H1 (cell line): ENCODE measurements around the gene SH3BP5. TPM values are rescaled to one million over a fixed set of nuclear protein-coding genes. Genes with fewer than 3 reads are reported as not detected.

ENCODE experiments used
- CTCF ChIA-PET: fragments of 300-600 bp; sonication (Branson Sonifier 250); formaldehyde crosslinking; loops from one replicate; lab custom pipeline; 2021; ENCODE audit not compliant: partially characterized antibody; lab: Charles Lee
- POLR2A ChIA-PET: fragments of 300-600 bp; sonication (Branson Sonifier 250); formaldehyde crosslinking; loops from one replicate; lab custom pipeline; 2021; ENCODE audit warnings: inconsistent platforms; ENCODE audit not compliant: partially characterized antibody; lab: Charles Lee
- DNase-seq, 2 experiments: peaks; one replicate each; pipeline versions ENCODE4 v3.0.0 to v3.0.0-alpha.2; 2010 to 2022; ENCODE audit warnings: low spot score in 2 of 2, low read depth in 1 of 2, mixed read lengths in 1 of 2
- FAIRE-seq: peaks from 2 replicates; lab custom pipeline; 2011; peaks lifted over from hg19 to GRCh38; lab: Jason Lieb, UNC
- H2AFZ ChIP-seq: 2 replicates; pipeline ENCODE4 v1.8.1; 2012; ENCODE audit warnings: low read length, inconsistent platforms
- H2AK5ac ChIP-seq: 2 replicates; pipeline ENCODE4 v1.6.1; 2013; ENCODE audit warnings: low read depth, low read length
- H2BK120ac ChIP-seq: replicated peaks from 2 replicates; pipeline ENCODE3; 2013; ENCODE audit warnings: low read depth, low read length, inconsistent platforms
- H2BK12ac ChIP-seq: 2 replicates; pipeline ENCODE4 v1.6.1; 2013; ENCODE audit warnings: low read depth, low read length
- H2BK15ac ChIP-seq: 2 replicates; pipeline ENCODE4 v1.6.1; 2013; ENCODE audit warnings: low read length
- H2BK20ac ChIP-seq: 2 replicates; pipeline ENCODE4 v1.6.1; 2013; ENCODE audit warnings: low read length
- H2BK5ac ChIP-seq: 2 replicates; pipeline ENCODE4 v1.6.1; 2013; ENCODE audit warnings: low read depth, low read length
- H3K14ac ChIP-seq: 2 replicates; pipeline ENCODE4 v1.6.1; 2013; ENCODE audit warnings: inconsistent platforms; ENCODE audit not compliant: insufficient read length
- H3K18ac ChIP-seq: 2 replicates; pipeline ENCODE4 v1.6.1; 2013; ENCODE audit warnings: low read length; ENCODE audit errors: extremely low read depth
- H3K23ac ChIP-seq: 2 replicates; pipeline ENCODE4 v1.6.1; 2013; ENCODE audit warnings: inconsistent platforms; ENCODE audit not compliant: insufficient read length
- H3K23me2 ChIP-seq: 2 replicates; pipeline ENCODE4 v1.6.1; 2013; ENCODE audit warnings: low read depth, low read length
- H3K27ac ChIP-seq: 2 replicates; pipeline ENCODE4 v1.6.1; 2011; ENCODE audit warnings: low read depth, low read length, inconsistent platforms
- H3K27me3 ChIP-seq, 4 experiments: replicated peaks in 1 of 4; 1 replicate in 1 of 4; 2 replicates in 3 of 4; pipeline versions ENCODE4 v1.6.1 to v1.8.1; 2011 to 2013; ENCODE audit warnings: low read length in 3 of 4, mild to moderate bottlenecking in 3 of 4, inconsistent platforms in 2 of 4, mixed read lengths in 2 of 4, moderate library complexity in 1 of 4; ENCODE audit not compliant: control insufficient read depth in 3 of 4, insufficient read depth in 3 of 4; ENCODE audit errors: extremely low read depth in 1 of 4
- H3K36me3 ChIP-seq, 4 experiments: 2 replicates each; pipeline versions ENCODE4 v1.6.1 to v1.8.1; 2011 to 2013; ENCODE audit warnings: mild to moderate bottlenecking in 4 of 4, low read length in 3 of 4, moderate library complexity in 2 of 4, control low read depth in 1 of 4, inconsistent platforms in 1 of 4; ENCODE audit not compliant: insufficient read depth in 4 of 4, control insufficient read depth in 2 of 4
- H3K4ac ChIP-seq: replicated peaks from 2 replicates; pipeline ENCODE3; 2013; ENCODE audit warnings: low read length, low read depth, mixed read lengths, inconsistent platforms; ENCODE audit not compliant: insufficient read length
- H3K4me1 ChIP-seq, 4 experiments: replicated peaks in 1 of 4; 1 replicate in 1 of 4; 2 replicates in 3 of 4; pipeline versions ENCODE4 v1.6.1 to v1.8.1; 2011 to 2013; ENCODE audit warnings: low read length in 3 of 4, inconsistent platforms in 2 of 4, mixed read lengths in 1 of 4; ENCODE audit not compliant: insufficient read depth in 4 of 4, control insufficient read depth in 3 of 4
- H3K4me2 ChIP-seq, 2 experiments: 2 replicates each; pipeline versions ENCODE4 v1.6.1 to v1.8.1; 2011 to 2013; ENCODE audit warnings: low read depth in 2 of 2, low read length in 2 of 2, control low read depth in 1 of 2, inconsistent platforms in 1 of 2, mild to moderate bottlenecking in 1 of 2; ENCODE audit not compliant: insufficient read depth in 1 of 2
- H3K4me3 ChIP-seq, 4 experiments: fragments of 200-600, 300-600 bp in 1 of 4; sonication (generic), shearing (Covaris generic), sonication (Bioruptor Twin) in 1 of 4; 2 replicates each; pipeline versions ENCODE4 v1.5.1 to v1.8.1; 2011 to 2016; ENCODE audit warnings: low read length in 4 of 4, low read depth in 3 of 4, control low read depth in 2 of 4, inconsistent platforms in 2 of 4, mild to moderate bottlenecking in 2 of 4, mixed read lengths in 1 of 4, moderate library complexity in 1 of 4; ENCODE audit not compliant: insufficient read depth in 2 of 4; ENCODE audit errors: extremely low read depth in 1 of 4
- H3K56ac ChIP-seq: replicated peaks from 2 replicates; pipeline ENCODE3; 2013; ENCODE audit warnings: low read depth, mild to moderate bottlenecking, mixed read lengths, low read length, inconsistent platforms; ENCODE audit not compliant: insufficient read length
- H3K79me1 ChIP-seq: 2 replicates; pipeline ENCODE4 v1.6.1; 2013; ENCODE audit warnings: low read depth, low read length, control low read depth
- H3K79me2 ChIP-seq, 2 experiments: 2 replicates each; pipeline versions ENCODE4 v1.6.1 to v1.8.1; 2012 to 2013; ENCODE audit warnings: low read length in 2 of 2, mild to moderate bottlenecking in 2 of 2, inconsistent platforms in 1 of 2; ENCODE audit not compliant: insufficient read depth in 2 of 2, control insufficient read depth in 1 of 2
- H3K9ac ChIP-seq, 4 experiments: replicated peaks in 1 of 4; 1 replicate in 1 of 4; 2 replicates in 3 of 4; pipeline versions ENCODE4 v1.6.1 to v1.8.1; 2011 to 2013; ENCODE audit warnings: low read depth in 3 of 4, low read length in 3 of 4, control low read depth in 2 of 4, mild to moderate bottlenecking in 2 of 4, moderate library complexity in 2 of 4, inconsistent platforms in 1 of 4; ENCODE audit errors: extremely low read depth in 1 of 4
- H3K9me3 ChIP-seq, 2 experiments: 2 replicates each; pipeline versions ENCODE4 v1.6.1 to v1.8.1; 2012 to 2013; ENCODE audit warnings: mild to moderate bottlenecking in 2 of 2, moderate library complexity in 2 of 2, control low read depth in 1 of 2, inconsistent platforms in 1 of 2, low read depth in 1 of 2, low read length in 1 of 2, mixed read lengths in 1 of 2; ENCODE audit not compliant: insufficient read depth in 2 of 2
- H4K20me1 ChIP-seq, 2 experiments: replicated peaks in 1 of 2; 2 replicates each; pipeline versions ENCODE3 to v1.8.1; 2011 to 2013; ENCODE audit warnings: inconsistent platforms in 2 of 2, low read length in 2 of 2, mild to moderate bottlenecking in 1 of 2; ENCODE audit not compliant: insufficient read depth in 2 of 2, control insufficient read depth in 1 of 2
- H4K5ac ChIP-seq: 2 replicates; pipeline ENCODE4 v1.6.1; 2013; ENCODE audit warnings: low read length, low read depth, mixed read lengths, inconsistent platforms; ENCODE audit not compliant: insufficient read length
- H4K8ac ChIP-seq: 2 replicates; pipeline ENCODE4 v1.8.0; 2013; ENCODE audit warnings: mild to moderate bottlenecking, moderate library complexity, low read length, inconsistent platforms; ENCODE audit not compliant: insufficient read depth; ENCODE audit errors: extremely low read depth
- H4K91ac ChIP-seq: replicated peaks from 2 replicates; pipeline ENCODE3; 2013; ENCODE audit warnings: low read length, mixed read lengths, inconsistent platforms; ENCODE audit not compliant: insufficient read length
- BACH1 ChIP-seq: IDR thresholded peaks from 2 replicates; pipeline ENCODE4 v1.6.1; 2012; ENCODE audit warnings: low read length, improper control_type of control experiment
- HDAC2 ChIP-seq, 2 experiments: fragments of 300-600 bp in 1 of 2; sonication (generic) in 1 of 2; IDR thresholded peaks; 2 replicates each; pipeline ENCODE4 v1.6.1; 2011 to 2012; ENCODE audit warnings: low read depth in 2 of 2, low read length in 2 of 2, mild to moderate bottlenecking in 2 of 2, moderate library complexity in 2 of 2, borderline replicate concordance in 1 of 2, inconsistent platforms in 1 of 2
- JUND ChIP-seq: IDR thresholded peaks from 2 replicates; pipeline ENCODE4 v1.6.1; 2011; ENCODE audit warnings: mild to moderate bottlenecking, improper control_type of control experiment, low read length
- KDM4A ChIP-seq: IDR thresholded peaks from one replicate; pipeline ENCODE4 v1.7.1; 2012; ENCODE audit warnings: low read depth, mild to moderate bottlenecking, moderate library complexity, low read length, inconsistent platforms; ENCODE audit not compliant: severe bottlenecking
- NANOG ChIP-seq: IDR thresholded peaks from 2 replicates; pipeline ENCODE4 v1.6.1; 2011; ENCODE audit warnings: low read length, low read depth, mild to moderate bottlenecking, inconsistent platforms; ENCODE audit not compliant: insufficient read depth, poor library complexity, severe bottlenecking
- SIRT6 ChIP-seq: IDR thresholded peaks from one replicate; pipeline ENCODE4 v1.7.1; 2012; ENCODE audit warnings: low read length, inconsistent platforms
- SP1 ChIP-seq: IDR thresholded peaks from 2 replicates; pipeline ENCODE4 v1.6.1; 2011; ENCODE audit warnings: low read depth, low read length
- SP2 ChIP-seq: IDR thresholded peaks from 2 replicates; pipeline ENCODE4 v1.6.1; 2012; ENCODE audit warnings: mild to moderate bottlenecking, low read length, inconsistent platforms
- SRF ChIP-seq: IDR thresholded peaks from 2 replicates; pipeline ENCODE4 v1.6.1; 2011; ENCODE audit warnings: mild to moderate bottlenecking, low read depth, low read length, moderate library complexity
- TBP ChIP-seq: IDR thresholded peaks from 2 replicates; pipeline ENCODE4 v1.6.1; 2011; ENCODE audit warnings: low read depth, low read length, improper control_type of control experiment
- WGBS, 2 experiments: shearing (Covaris generic) in 1 of 2; methylation state at CpG; one replicate each; pipeline versions ENCODE4 v1.1.6 to v1.1.7; 2013 to 2015; ENCODE audit warnings: low lambda C conversion rate in 2 of 2, mixed read lengths in 2 of 2, inconsistent platforms in 1 of 2, low coverage in 1 of 2, missing lambda C conversion rate in 1 of 2; ENCODE audit not compliant: insufficient replicate concordance in 2 of 2, insufficient coverage in 1 of 2, insufficient read length in 1 of 2; ENCODE audit errors: extremely low coverage in 1 of 2, missing lambda C conversion rate in 1 of 2; 5-methylcytosine and 5-hydroxymethylcytosine counted together
- polyA plus RNA-seq, 7 experiments: library from polyadenylated mRNA; depleted of rRNA in 3 of 7; stranded (reverse) in 5 of 7; unstranded in 2 of 7; fragments of >200 nt in 5 of 7; fragments of 200-250 nt in 2 of 7; gene quantifications; 1 replicate in 5 of 7; 2 replicates in 1 of 7; 4 replicates in 1 of 7; pipeline versions ENCODE4 v1.2.1 to v1.2.3, GENCODE V29; 2011 to 2013; ENCODE audit warnings: missing spikeins in 2 of 7, mixed read lengths in 2 of 7
- total RNA-seq: library from RNA; stranded (reverse); fragmentation: NEBNext Ultra II Directional; extraction: Animal tissue kit (Norgen Biotek cat#: 25700); gene quantifications from 2 replicates; pipeline ENCODE4 v1.2.1, GENCODE V29; 2021

SH3BP5 gene
- total and polyA plus RNA-seq, 2 of the 8 experiments (the other 6 are each of a cell fraction or from before 2014, with no cell fraction given) = 7.1 to 9.7 TPM

- H4K8ac ChIP-seq = no peak overlapping the region
- no peak overlapping the region for H2AK5ac ChIP-seq
- no peak overlapping the region for H2BK12ac ChIP-seq
- no peak overlapping the region for H3K27ac ChIP-seq
- H3K79me1 ChIP-seq = no peaks in the 10 kb centered on the region; the same call in 1 of the 2 replicates
- no peak overlapping the region for H3K4me2 ChIP-seq
- H3K36me3 ChIP-seq = peaks cover 4 to 34% (median 14%) of the 10 kb centered on the region in 4 experiments; a peak in 7 of 8 replicates
- H3K14ac ChIP-seq = no peak overlapping the region
- H3K27me3 ChIP-seq = no peaks in the 10 kb centered on the region
- H4K91ac ChIP-seq = no peak overlapping the region
- POLR2A ChIA-PET = no interaction called here
- no peak overlapping the region for H3K56ac ChIP-seq
- H3K4me3 ChIP-seq = no peak overlapping the region
- H3K18ac ChIP-seq = no peak overlapping the region
- H3K9me3 ChIP-seq = no peaks in the 10 kb centered on the region
- no peaks in the 10 kb centered on the region for H3K23me2 ChIP-seq
- no peak overlapping the region for H3K23ac ChIP-seq
- no peak overlapping the region for H2BK15ac ChIP-seq
- WGBS, 2 experiments = 96% methylated on average over 2 of the region's 2 CpGs; no CpG with 5 or more reads in 1 of the 2 experiments
- H3K9ac ChIP-seq = no peak overlapping the region
- no peaks in the 10 kb centered on the region for H3K4me1 ChIP-seq
- H4K20me1 ChIP-seq = peaks cover 0 to 2% of the 10 kb centered on the region in 2 experiments
- H2AFZ ChIP-seq = no peak overlapping the region
- DNase-seq (no peak), FAIRE-seq (no peak)
- H3K4ac ChIP-seq = no peak overlapping the region
- no peaks in the 10 kb centered on the region for H3K79me2 ChIP-seq
- H2BK20ac ChIP-seq = no peak overlapping the region
- CTCF ChIA-PET = interaction anchor here (0.6 to 5.9 kb wide), 3 partner anchors 14 to 267 kb away, joined by 4 to 42 read pairs (median 4); no protein-coding TSS in a partner anchor
- no peak overlapping the region for H2BK5ac ChIP-seq
- no peak overlapping the region for H4K5ac ChIP-seq
- TF ChIP-seq SP2 (no peak), SIRT6 (no peak), KDM4A (no peak), JUND (no peak), SRF (no peak), NANOG (no peak), HDAC2 (IDR thresholded peaks at IDR 0.05; ENCODE audit: borderline replicate concordance in 1 of 2, low read depth in 2 of 2, low read length in 2 of 2) (no peak), SP1 (no peak), BACH1 (no peak), TBP (no peak)
- no peak overlapping the region for H2BK120ac ChIP-seq
These were observed 77.2 kb downstream of the SH3BP5 start for GRCh38 chr3:15255215-15255614.
